Endodermal cell (in vitro differentiated cells): ENCODE data around the gene TGFB2. TPM values are rescaled to one million over a fixed set of nuclear protein-coding genes. Genes with fewer than 3 reads are reported as not detected.
A peak's percentile ranks its signal among the peaks of the same experiment; 100 is the strongest.

Source experiments
- DNase-seq: peaks from one replicate; pipeline ENCODE4 v3.0.0-alpha.2; 2017
- H3K27ac ChIP-seq: 2 replicates; pipeline ENCODE4 v1.5.1; 2013; ENCODE audit warnings: mild to moderate bottlenecking, low read depth, low read length, moderate library complexity
- H3K27me3 ChIP-seq: 2 replicates; pipeline ENCODE4 v1.6.1; 2013; ENCODE audit warnings: mild to moderate bottlenecking, low read length, moderate library complexity; ENCODE audit not compliant: insufficient read depth, control insufficient read depth, poor library complexity, severe bottlenecking
- H3K36me3 ChIP-seq: 2 replicates; pipeline ENCODE4 v1.7.0; 2013; ENCODE audit warnings: mild to moderate bottlenecking, low read length, moderate library complexity; ENCODE audit not compliant: control insufficient read depth, insufficient read depth
- H3K4me1 ChIP-seq: one replicate; pipeline ENCODE4 v1.7.0; 2013; ENCODE audit warnings: low read length; ENCODE audit not compliant: control insufficient read depth, insufficient read depth
- H3K4me3 ChIP-seq: 2 replicates; pipeline ENCODE4 v1.5.1; 2013; ENCODE audit warnings: mild to moderate bottlenecking, low read length, moderate library complexity
- H3K9ac ChIP-seq: 2 replicates; pipeline ENCODE4 v1.6.1; 2013; ENCODE audit warnings: mild to moderate bottlenecking, low read length, moderate library complexity; ENCODE audit not compliant: poor library complexity, severe bottlenecking; ENCODE audit errors: extremely low read depth
- H3K9me3 ChIP-seq: 2 replicates; pipeline ENCODE4 v1.6.1; 2013; ENCODE audit warnings: mild to moderate bottlenecking, low read length, moderate library complexity; ENCODE audit not compliant: control insufficient read depth
- H3K27ac Mint-ChIP-seq: 2 replicates; pipeline ENCODE4 v1.8.0; 2020; ENCODE audit warnings: mixed read lengths
- H3K27me3 Mint-ChIP-seq: 2 replicates; pipeline ENCODE4 v1.8.0; 2021; ENCODE audit warnings: mild to moderate bottlenecking, mixed read lengths; ENCODE audit not compliant: insufficient read depth
- H3K36me3 Mint-ChIP-seq: 2 replicates; pipeline ENCODE4 v1.8.0; 2020; ENCODE audit warnings: low read depth, mixed read lengths
- H3K4me1 Mint-ChIP-seq: 2 replicates; pipeline ENCODE4 v1.8.0; 2020; ENCODE audit warnings: mixed read lengths
- H3K4me3 Mint-ChIP-seq: 2 replicates; pipeline ENCODE4 v1.8.0; 2020; ENCODE audit warnings: mild to moderate bottlenecking, moderate library complexity, mixed read lengths
- H3K9me3 Mint-ChIP-seq: 2 replicates; pipeline ENCODE4 v1.8.0; 2020; ENCODE audit warnings: mild to moderate bottlenecking, mixed read lengths
- WGBS, 2 experiments: methylation state at CpG; one replicate each; pipeline versions ENCODE4 v1.1.5 to v1.1.7; 2013; ENCODE audit warnings: missing lambda C conversion rate in 2 of 2, mixed read lengths in 1 of 2; ENCODE audit not compliant: insufficient coverage in 1 of 2, insufficient read length in 1 of 2; 5-methylcytosine and 5-hydroxymethylcytosine counted together
- total RNA-seq, 2 donors: library from RNA; stranded (reverse); fragmentation: NEBNext Ultra II Directional in 1 of 2; extraction: Animal tissue kit (Norgen Biotek cat#: 25700) in 1 of 2; gene quantifications; 2 replicates in 1 of 2; 3 replicates in 1 of 2; pipeline ENCODE4 v1.2.1, GENCODE V29; 2021
- TF ChIP-seq, protein P1 (sequence below): fragments of 200-600 bp; sonication (generic); conservative IDR thresholded peaks from 2 replicates; pipeline ENCODE4 v1.5.0; 2021; ENCODE audit warnings: antibody characterized with exemption, mild to moderate bottlenecking

Gene TGFB2
- total RNA-seq, 2 donors from 2014 or later = 0.11 to 1.2 TPM

DNA sequence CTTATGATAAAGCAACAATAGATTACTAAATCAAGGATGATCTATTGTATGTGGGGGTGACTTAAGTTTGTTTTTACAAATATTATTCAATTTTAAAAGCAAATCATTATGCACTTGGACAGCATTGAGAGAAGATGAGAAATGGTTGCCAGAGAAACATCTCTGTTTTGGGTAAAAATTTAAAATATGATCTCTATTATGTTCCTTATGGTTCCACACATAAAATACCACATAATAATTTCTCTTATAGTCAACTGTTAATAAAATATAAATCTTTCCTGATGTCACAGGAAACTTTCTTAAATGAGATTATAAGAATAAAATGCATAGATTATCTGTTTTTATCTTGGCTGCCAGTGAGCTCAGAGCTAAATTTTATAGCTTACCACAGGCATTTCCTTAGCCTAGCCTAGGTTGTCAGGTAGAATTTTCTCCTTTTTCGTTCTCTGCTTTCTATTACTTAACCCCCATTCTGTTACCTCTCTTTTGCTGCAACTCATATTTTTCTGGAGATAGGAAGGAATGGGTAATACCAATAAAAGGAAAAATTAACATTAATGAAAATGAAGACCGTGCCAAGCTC is 109.7 kb downstream of the TGFB2 start:
- WGBS, 2 experiments = 100% methylated on average over 2 of the region's 2 CpGs; no CpG with 5 or more reads in 1 of the 2 experiments
- Histone ChIP-seq H3K9me3 (no peaks in the 10 kb centered on the region), H3K4me1 (no peaks in the 10 kb centered on the region), H3K9ac (no peak overlapping the region), H3K4me3 (no peak overlapping the region), H3K27me3 (no peaks in the 10 kb centered on the region), H3K36me3 (no peaks in the 10 kb centered on the region), H3K27ac (no peak overlapping the region)
- H3K9me3 Mint-ChIP-seq = no peaks in the 10 kb centered on the region
- TF ChIP-seq, protein P1, sequence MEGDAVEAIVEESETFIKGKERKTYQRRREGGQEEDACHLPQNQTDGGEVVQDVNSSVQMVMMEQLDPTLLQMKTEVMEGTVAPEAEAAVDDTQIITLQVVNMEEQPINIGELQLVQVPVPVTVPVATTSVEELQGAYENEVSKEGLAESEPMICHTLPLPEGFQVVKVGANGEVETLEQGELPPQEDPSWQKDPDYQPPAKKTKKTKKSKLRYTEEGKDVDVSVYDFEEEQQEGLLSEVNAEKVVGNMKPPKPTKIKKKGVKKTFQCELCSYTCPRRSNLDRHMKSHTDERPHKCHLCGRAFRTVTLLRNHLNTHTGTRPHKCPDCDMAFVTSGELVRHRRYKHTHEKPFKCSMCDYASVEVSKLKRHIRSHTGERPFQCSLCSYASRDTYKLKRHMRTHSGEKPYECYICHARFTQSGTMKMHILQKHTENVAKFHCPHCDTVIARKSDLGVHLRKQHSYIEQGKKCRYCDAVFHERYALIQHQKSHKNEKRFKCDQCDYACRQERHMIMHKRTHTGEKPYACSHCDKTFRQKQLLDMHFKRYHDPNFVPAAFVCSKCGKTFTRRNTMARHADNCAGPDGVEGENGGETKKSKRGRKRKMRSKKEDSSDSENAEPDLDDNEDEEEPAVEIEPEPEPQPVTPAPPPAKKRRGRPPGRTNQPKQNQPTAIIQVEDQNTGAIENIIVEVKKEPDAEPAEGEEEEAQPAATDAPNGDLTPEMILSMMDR = no peak
- no peak overlapping the region for H3K4me3 Mint-ChIP-seq
- H3K4me1 Mint-ChIP-seq = peaks cover 8% of the 10 kb centered on the region
- no peaks in the 10 kb centered on the region for H3K27me3 Mint-ChIP-seq
- no peak for DNase-seq
- no peak overlapping the region for H3K27ac Mint-ChIP-seq
- H3K36me3 Mint-ChIP-seq = no peaks in the 10 kb centered on the region

GRCh38 chr1:218456444-218456843 is 111.3 kb downstream of the TGFB2 start:
- DNase-seq = no peak
- Mint-ChIP-seq H3K27ac (no peak overlapping the region), H3K4me3 (no peak overlapping the region), H3K4me1 (peaks cover 18% of the 10 kb centered on the region), H3K36me3 (no peaks in the 10 kb centered on the region), H3K9me3 (no peaks in the 10 kb centered on the region), H3K27me3 (no peaks in the 10 kb centered on the region)
- Histone ChIP-seq H3K36me3 (no peaks in the 10 kb centered on the region), H3K9ac (no peak overlapping the region), H3K27me3 (no peaks in the 10 kb centered on the region), H3K27ac (no peak overlapping the region), H3K9me3 (no peaks in the 10 kb centered on the region), H3K4me1 (peaks cover 5% of the 10 kb centered on the region), H3K4me3 (no peak overlapping the region)
- TF ChIP-seq, protein P1 = no peak
- 83 to 100% methylated on average over 1 to 2 of the region's 3 CpGs for WGBS, 2 experiments

DNA sequence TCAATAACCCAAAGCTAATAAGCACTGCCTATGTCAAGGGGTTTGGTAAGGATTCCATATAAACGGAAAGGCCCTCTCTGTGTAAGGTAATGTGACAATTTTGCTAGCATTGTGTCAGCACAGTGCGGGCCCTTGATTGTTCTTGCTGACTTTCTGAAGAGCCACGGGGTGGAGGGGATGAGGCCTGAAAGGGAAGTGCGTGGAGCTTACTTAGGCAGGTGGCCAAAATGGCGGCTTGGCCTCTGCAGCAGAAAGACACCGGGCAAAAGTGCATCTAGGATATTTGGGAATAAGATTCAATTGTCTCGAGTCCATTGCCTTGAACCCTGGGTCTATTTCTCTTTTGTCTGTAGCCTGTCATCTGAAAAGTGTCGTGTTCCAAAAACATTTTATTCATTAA is 114.3 kb downstream of the TGFB2 start:
- H3K36me3 Mint-ChIP-seq = no peaks in the 10 kb centered on the region
- Histone ChIP-seq H3K36me3 (no peaks in the 10 kb centered on the region), H3K27me3 (no peaks in the 10 kb centered on the region), H3K4me1 (peaks cover 5% of the 10 kb centered on the region), H3K9ac (no peak overlapping the region), H3K4me3 (no peak overlapping the region), H3K27ac (peak overlapping the region; percentile 94), H3K9me3 (no peaks in the 10 kb centered on the region)
- peaks cover 20% of the 10 kb centered on the region for H3K4me1 Mint-ChIP-seq
- no peaks in the 10 kb centered on the region for H3K9me3 Mint-ChIP-seq
- DNase-seq = no peak
- WGBS, 2 experiments = 87 to 92% methylated on average over 2 to 8 of the region's 8 CpGs
- H3K27ac Mint-ChIP-seq = peak overlapping the region; percentile 45
- H3K27me3 Mint-ChIP-seq = no peaks in the 10 kb centered on the region
- H3K4me3 Mint-ChIP-seq = no peak overlapping the region
- TF ChIP-seq, protein P1 = no peak
